ENCODE results near the gene LRPAP1. TPM values are rescaled to one million over a fixed set of nuclear protein-coding genes. Genes with fewer than 3 reads are reported as not detected.

LRPAP1 gene
- total RNA-seq, 6 experiments from 2014 or later, result 130 to 175 (median 161) TPM

DNA sequence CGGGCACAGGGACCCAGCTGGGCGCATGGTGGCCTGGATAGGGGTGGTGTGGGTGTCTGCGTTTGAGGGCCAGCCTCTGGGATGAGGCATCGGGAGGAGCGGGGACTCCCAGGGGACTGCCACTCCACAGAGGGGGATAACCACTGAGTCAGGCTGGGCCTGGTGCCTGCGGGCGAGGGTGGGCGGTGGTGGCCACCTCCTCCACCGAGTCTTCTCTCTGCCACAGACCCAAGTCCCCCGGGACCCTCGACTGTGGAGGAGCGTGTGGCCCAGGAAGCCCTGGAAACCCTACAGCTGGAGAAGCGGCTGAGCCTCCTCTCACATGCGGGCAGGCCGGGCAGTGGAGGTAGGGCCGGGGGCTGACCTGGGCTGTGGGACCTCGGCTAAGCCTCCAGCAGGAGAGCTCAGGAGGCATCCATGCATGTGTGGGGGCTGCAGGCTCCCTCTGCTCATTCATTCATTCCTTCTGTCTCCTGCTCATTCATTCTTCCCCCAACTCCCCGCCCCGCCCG is 42.7 kb downstream of the LRPAP1 start:
- no peaks in the 10 kb centered on the region for H3K4me1 Mint-ChIP-seq (ENCODE audit: low read depth)
- H3K27ac Mint-ChIP-seq, result no peak overlapping the region
- H3K4me3 Mint-ChIP-seq, result no peak overlapping the region
- TF ChIP-seq, protein P1, sequence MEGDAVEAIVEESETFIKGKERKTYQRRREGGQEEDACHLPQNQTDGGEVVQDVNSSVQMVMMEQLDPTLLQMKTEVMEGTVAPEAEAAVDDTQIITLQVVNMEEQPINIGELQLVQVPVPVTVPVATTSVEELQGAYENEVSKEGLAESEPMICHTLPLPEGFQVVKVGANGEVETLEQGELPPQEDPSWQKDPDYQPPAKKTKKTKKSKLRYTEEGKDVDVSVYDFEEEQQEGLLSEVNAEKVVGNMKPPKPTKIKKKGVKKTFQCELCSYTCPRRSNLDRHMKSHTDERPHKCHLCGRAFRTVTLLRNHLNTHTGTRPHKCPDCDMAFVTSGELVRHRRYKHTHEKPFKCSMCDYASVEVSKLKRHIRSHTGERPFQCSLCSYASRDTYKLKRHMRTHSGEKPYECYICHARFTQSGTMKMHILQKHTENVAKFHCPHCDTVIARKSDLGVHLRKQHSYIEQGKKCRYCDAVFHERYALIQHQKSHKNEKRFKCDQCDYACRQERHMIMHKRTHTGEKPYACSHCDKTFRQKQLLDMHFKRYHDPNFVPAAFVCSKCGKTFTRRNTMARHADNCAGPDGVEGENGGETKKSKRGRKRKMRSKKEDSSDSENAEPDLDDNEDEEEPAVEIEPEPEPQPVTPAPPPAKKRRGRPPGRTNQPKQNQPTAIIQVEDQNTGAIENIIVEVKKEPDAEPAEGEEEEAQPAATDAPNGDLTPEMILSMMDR (IDR thresholded peaks at IDR 0.05), result no peak
- no peaks in the 10 kb centered on the region for H3K9me3 Mint-ChIP-seq
- no peaks in the 10 kb centered on the region for H3K36me3 Mint-ChIP-seq (ENCODE audit: low read depth)
- no peak for DNase-seq
- peaks cover 18% of the 10 kb centered on the region for H3K27me3 Mint-ChIP-seq (ENCODE audit: insufficient read depth)

- Mint-ChIP-seq H3K9me3 (no peaks in the 10 kb centered on the region), H3K4me1 (ENCODE audit: low read depth) (no peaks in the 10 kb centered on the region), H3K27me3 (ENCODE audit: insufficient read depth) (peaks cover 18% of the 10 kb centered on the region), H3K27ac (no peak overlapping the region), H3K36me3 (ENCODE audit: low read depth) (no peaks in the 10 kb centered on the region), H3K4me3 (no peak overlapping the region)
- TF ChIP-seq, protein P1 (IDR thresholded peaks at IDR 0.05), result no peak
- no peak for DNase-seq
These were observed 43.4 kb downstream of the LRPAP1 start for GRCh38 chr4:3488820-3489219.

GRCh38 chr4:3487861-3488260 is 44.4 kb downstream of the LRPAP1 start:
- Mint-ChIP-seq H3K4me3 (no peak overlapping the region), H3K9me3 (no peaks in the 10 kb centered on the region), H3K4me1 (ENCODE audit: low read depth) (no peaks in the 10 kb centered on the region), H3K27ac (no peak overlapping the region), H3K36me3 (ENCODE audit: low read depth) (no peaks in the 10 kb centered on the region), H3K27me3 (ENCODE audit: insufficient read depth) (peaks cover 18% of the 10 kb centered on the region)
- DNase-seq, result no peak
- TF ChIP-seq, protein P1 (IDR thresholded peaks at IDR 0.05), result no peak

DNA sequence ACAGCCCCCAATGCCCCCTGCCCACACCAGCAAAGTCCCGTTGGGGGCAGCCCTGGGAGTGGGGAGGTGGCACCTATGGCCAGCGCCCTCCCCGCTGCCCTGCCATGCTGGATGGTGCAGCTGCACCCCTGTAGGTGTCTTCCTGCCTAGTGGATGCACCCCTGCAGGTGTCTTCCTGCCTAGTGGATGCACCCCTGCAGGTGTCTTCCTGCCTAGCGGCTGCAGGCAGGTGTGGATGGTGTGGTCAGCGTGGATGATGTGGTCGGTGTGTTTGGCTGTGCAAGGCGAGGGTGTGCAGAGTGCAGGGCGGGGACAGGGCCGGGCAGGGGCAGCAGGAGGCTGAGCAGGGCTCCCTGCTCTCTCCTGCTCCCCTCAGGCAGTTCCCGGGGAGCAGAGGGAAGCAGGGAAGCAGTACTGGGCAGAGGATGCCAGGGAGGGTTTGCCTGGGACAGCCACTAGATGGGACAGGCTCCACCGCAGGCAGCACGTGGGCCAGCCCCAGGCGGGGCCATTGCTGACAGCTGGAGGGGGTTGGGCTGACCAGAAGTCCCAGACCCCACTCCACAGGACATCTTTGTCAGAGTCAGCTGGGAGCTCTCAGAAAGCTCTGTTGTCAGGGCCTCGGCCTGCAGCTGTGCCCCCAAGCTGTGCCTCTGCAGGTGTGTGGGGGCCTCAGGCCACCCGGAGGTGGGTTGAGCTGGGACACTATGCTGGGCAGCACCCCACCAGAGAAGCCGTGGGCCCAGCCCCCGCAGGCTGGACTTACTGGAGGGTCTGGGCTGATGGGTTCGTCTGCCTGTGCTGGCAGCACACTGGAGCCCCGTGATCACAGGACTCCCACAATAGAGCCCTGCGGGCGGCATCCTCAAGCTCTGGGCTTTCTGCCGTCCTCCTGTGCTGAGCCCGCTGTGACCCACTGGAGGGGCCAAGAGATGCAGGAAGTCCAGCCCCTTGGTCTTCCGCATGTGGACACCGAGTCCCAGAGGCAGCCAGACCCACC is 45.4 kb downstream of the LRPAP1 start:
- no peaks in the 10 kb centered on the region for H3K9me3 Mint-ChIP-seq
- H3K27ac Mint-ChIP-seq, result no peak overlapping the region
- H3K4me3 Mint-ChIP-seq, result no peak overlapping the region

GRCh38 chr4:3485886-3486540 is 46.2 kb downstream of the LRPAP1 start:
- DNase-seq, result no peak
- TF ChIP-seq, protein P1 (IDR thresholded peaks at IDR 0.05), result no peak
- Mint-ChIP-seq H3K36me3 (ENCODE audit: low read depth) (no peaks in the 10 kb centered on the region), H3K9me3 (no peaks in the 10 kb centered on the region), H3K4me3 (no peak overlapping the region), H3K4me1 (ENCODE audit: low read depth) (peaks cover 2% of the 10 kb centered on the region), H3K27me3 (ENCODE audit: insufficient read depth) (peaks cover 11% of the 10 kb centered on the region), H3K27ac (no peak overlapping the region)

More for the DNA sequence above, 45.4 kb downstream of the LRPAP1 start:
- TF ChIP-seq, protein P1 (IDR thresholded peaks at IDR 0.05), result no peak
- DNase-seq, result no peak
- Mint-ChIP-seq H3K27me3 (ENCODE audit: insufficient read depth) (peaks cover 15% of the 10 kb centered on the region), H3K36me3 (ENCODE audit: low read depth) (no peaks in the 10 kb centered on the region), H3K4me1 (ENCODE audit: low read depth) (no peaks in the 10 kb centered on the region)

Measured in HFFc6 (cell line).